Stomach smooth muscle (tissue), 2 donors: Measurements from ENCODE around the gene SYPL2.

Experiments
- H3K27ac ChIP-seq: one replicate; pipeline ENCODE4 v1.7.0; 2013; ENCODE audit warnings: mild to moderate bottlenecking, low read length, inconsistent platforms
- H3K27me3 ChIP-seq, 2 donors: one replicate each; pipeline ENCODE4 v1.7.0; 2013; ENCODE audit warnings: low read length in 2 of 2; ENCODE audit not compliant: insufficient read depth in 2 of 2, control insufficient read depth in 1 of 2
- H3K36me3 ChIP-seq, 2 donors: one replicate each; pipeline ENCODE4 v1.7.0; 2013; ENCODE audit warnings: low read length in 2 of 2; ENCODE audit not compliant: control insufficient read depth in 2 of 2, insufficient read depth in 2 of 2
- H3K4me1 ChIP-seq: one replicate; pipeline ENCODE4 v1.7.0; 2013; ENCODE audit warnings: low read length; ENCODE audit not compliant: control insufficient read depth, insufficient read depth
- H3K4me3 ChIP-seq, 2 donors: one replicate each; pipeline ENCODE4 v1.7.0; 2013; ENCODE audit warnings: low read length in 2 of 2
- H3K9ac ChIP-seq, 2 donors: one replicate each; pipeline ENCODE4 v1.7.0; 2013; ENCODE audit warnings: low read length in 2 of 2, mild to moderate bottlenecking in 1 of 2
- H3K9me3 ChIP-seq, 2 donors: one replicate each; pipeline ENCODE4 v1.7.0; 2013; ENCODE audit warnings: low read length in 2 of 2; ENCODE audit not compliant: control insufficient read depth in 2 of 2
- donor health status: healthy.
- donor health status: Pancreatic carcinoma.

Gene SYPL2

DNA sequence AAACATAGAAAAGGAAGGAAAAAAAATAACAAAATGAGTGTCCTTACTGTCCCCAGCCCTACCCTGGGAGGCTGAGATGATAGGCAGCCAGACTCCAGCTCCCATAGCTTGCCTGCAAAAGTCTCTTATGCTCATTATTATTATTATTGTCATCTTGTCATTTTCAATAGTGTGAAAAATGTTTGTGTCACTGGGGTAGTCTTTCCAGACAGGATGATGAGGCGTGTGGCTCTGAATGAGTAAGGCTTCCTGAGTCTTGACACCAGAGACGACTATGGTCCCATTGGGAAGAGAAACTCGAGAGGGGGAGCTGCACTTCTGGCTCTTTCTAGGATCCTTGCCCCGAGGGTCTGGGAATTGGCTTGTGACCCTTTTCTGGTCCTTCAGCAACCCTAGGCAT, 26.4 kb downstream of the SYPL2 start:
- H3K27ac ChIP-seq, result no peak overlapping the region
- H3K4me3 ChIP-seq, result no peak overlapping the region
- H3K9ac ChIP-seq, result peak overlapping the region; percentile 29 to 70
- peaks cover 13 to 24% of the 10 kb centered on the region in 2 donors for H3K36me3 ChIP-seq
- H3K4me1 ChIP-seq, result peaks cover 31% of the 10 kb centered on the region
- H3K27me3 ChIP-seq, result no peaks in the 10 kb centered on the region
- H3K9me3 ChIP-seq, result no peaks in the 10 kb centered on the region

GRCh38 chr1:109493227-109493626, 26.9 kb downstream of the SYPL2 start:
- H3K27ac ChIP-seq, result peak overlapping the region; percentile 79
- H3K9ac ChIP-seq, result peak overlapping the region; percentile 70 to 74
- no peaks in the 10 kb centered on the region for H3K27me3 ChIP-seq
- no peaks in the 10 kb centered on the region for H3K9me3 ChIP-seq
- peaks cover 34% of the 10 kb centered on the region for H3K4me1 ChIP-seq
- peak overlapping the region; percentile 96 to 99 for H3K4me3 ChIP-seq
- H3K36me3 ChIP-seq, result peaks cover 13 to 25% of the 10 kb centered on the region in 2 donors

- H3K4me3 ChIP-seq, result peak within 1 kb of the TSS; percentile 96 to 99
- no peaks in the 10 kb centered on the region for H3K9me3 ChIP-seq
- H3K9ac ChIP-seq, result peak within 1 kb of the TSS; percentile 70 to 74
- H3K4me1 ChIP-seq, result peaks cover 40% of the 10 kb centered on the region
- peaks cover 13 to 25% of the 10 kb centered on the region in 2 donors for H3K36me3 ChIP-seq
- no peaks in the 10 kb centered on the region for H3K27me3 ChIP-seq
- H3K27ac ChIP-seq, result peak within 1 kb of the TSS; percentile 79
Observed at GRCh38 chr1:109493805-109494539, 27.6 kb downstream of the SYPL2 start, which contains the start of gene CYB561D1. CYB561D1 (plus strand) TSS chr1:109494094; CDS start chr1:109494140, 46 bp downstream.

DNA sequence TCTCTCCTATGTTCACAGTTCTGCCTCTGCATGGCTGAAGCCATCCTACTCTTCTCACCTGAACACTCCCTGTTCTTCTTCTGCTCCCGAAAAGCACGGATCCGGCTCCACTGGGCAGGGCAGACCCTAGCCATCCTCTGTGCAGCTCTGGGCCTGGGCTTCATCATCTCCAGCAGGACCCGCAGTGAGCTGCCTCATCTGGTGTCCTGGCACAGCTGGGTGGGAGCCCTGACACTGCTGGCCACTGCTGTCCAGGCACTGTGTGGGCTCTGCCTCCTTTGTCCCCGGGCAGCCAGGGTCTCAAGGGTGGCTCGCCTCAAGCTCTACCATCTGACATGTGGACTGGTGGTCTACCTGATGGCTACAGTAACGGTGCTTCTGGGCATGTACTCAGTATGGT, 29.4 kb downstream of the SYPL2 start:
- Histone ChIP-seq H3K9me3 (no peaks in the 10 kb centered on the region), H3K27me3 (no peaks in the 10 kb centered on the region), H3K27ac (no peak overlapping the region), H3K9ac (no peak overlapping the region), H3K4me3 (no peak overlapping the region), H3K36me3 (peaks cover 13 to 25% of the 10 kb centered on the region in 2 donors), H3K4me1 (peaks cover 56% of the 10 kb centered on the region)

- Histone ChIP-seq H3K27me3 (no peaks in the 10 kb centered on the region), H3K36me3 (peaks cover 13 to 29% of the 10 kb centered on the region in 2 donors), H3K4me1 (peaks cover 71% of the 10 kb centered on the region), H3K9ac (no peak overlapping the region), H3K4me3 (no peak overlapping the region), H3K9me3 (no peaks in the 10 kb centered on the region), H3K27ac (no peak overlapping the region)
Observed at GRCh38 chr1:109497449-109498160, 31.3 kb downstream of the SYPL2 start.

GRCh38 chr1:109498161-109498801, 31.9 kb downstream of the SYPL2 start:
- Histone ChIP-seq H3K36me3 (peaks cover 13 to 29% of the 10 kb centered on the region in 2 donors), H3K4me3 (no peak overlapping the region), H3K4me1 (peaks cover 70% of the 10 kb centered on the region), H3K9me3 (no peaks in the 10 kb centered on the region), H3K27me3 (no peaks in the 10 kb centered on the region), H3K27ac (no peak overlapping the region), H3K9ac (no peak overlapping the region)

DNA sequence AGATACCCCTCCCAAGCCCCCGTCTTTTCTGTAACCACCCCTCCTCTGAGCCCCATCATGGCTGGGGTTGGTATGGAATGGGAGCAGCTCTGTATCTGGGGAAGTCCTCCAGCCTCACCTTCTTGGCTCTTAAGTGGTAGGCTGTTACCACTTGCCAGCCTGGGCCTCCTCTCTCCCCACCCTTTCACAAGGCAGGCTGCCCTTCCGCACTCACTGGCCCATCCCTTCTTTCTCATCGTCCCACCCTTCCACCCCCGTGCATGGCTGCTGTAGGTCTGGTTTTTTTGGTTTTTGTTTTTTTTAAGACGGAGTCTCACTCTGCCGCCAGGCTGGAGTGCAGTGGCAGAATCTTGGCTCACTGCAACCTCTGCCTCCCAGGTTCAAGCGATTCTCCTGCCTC, 32.7 kb downstream of the SYPL2 start:
- Histone ChIP-seq H3K9me3 (no peaks in the 10 kb centered on the region), H3K9ac (no peak overlapping the region), H3K27me3 (no peaks in the 10 kb centered on the region), H3K27ac (peak overlapping the region; percentile 58), H3K36me3 (peaks cover 13 to 29% of the 10 kb centered on the region in 2 donors), H3K4me3 (no peak overlapping the region), H3K4me1 (peaks cover 64% of the 10 kb centered on the region)

DNA sequence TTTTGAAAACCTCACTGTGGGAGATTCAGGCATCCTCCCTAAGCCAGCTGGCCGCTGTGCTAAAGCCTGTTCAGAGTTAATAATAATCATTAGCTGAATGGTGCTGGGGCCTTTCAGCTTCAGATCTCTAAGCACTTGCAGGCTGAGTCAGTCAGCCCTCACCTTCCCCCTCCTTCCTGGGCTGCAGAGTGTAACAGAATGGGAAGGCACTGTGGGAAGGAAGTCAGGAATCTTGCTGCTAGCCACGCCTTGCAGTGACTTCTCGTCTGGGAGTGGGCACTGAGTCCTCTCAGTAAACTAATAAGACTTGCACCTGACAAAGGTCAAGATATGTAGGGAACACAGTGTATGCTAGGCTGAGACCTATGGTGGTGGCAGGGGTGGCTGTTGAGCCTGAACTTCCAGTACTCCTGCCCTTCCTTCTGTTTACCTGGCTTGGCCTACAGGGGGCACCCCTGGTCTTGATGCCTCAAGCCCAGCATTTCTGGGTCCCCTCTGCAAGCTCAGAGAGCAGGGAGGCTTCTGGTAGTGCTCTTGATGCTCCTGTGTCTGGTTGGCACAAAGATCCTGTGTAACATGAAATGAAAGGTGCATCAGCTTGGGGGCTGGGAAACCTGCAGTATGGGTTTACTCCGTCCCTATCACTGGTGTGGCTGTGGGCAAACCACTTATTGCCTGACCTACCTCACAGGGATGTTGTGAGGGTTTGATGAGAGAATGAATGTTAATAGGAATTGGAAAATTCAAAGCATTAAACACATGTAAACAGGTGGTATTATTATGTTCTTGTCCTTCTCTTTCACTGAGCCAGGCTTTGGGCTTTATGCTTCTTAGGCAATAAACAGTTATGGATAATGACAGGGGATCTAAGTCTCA, 33.6 kb downstream of the SYPL2 start:
- Histone ChIP-seq H3K4me3 (peak overlapping the region in 1 of 2 donors; percentile 52), H3K9ac (peak overlapping the region in 1 of 2 donors; percentile 55), H3K27me3 (no peaks in the 10 kb centered on the region), H3K27ac (peak overlapping the region; percentile 58), H3K4me1 (peaks cover 61% of the 10 kb centered on the region), H3K9me3 (no peaks in the 10 kb centered on the region), H3K36me3 (peaks cover 13 to 29% of the 10 kb centered on the region in 2 donors)

- no peaks in the 10 kb centered on the region for H3K27me3 ChIP-seq
- peak overlapping the region in 1 of 2 donors; percentile 52 for H3K4me3 ChIP-seq
- no peaks in the 10 kb centered on the region for H3K9me3 ChIP-seq
- peaks cover 13 to 27% of the 10 kb centered on the region in 2 donors for H3K36me3 ChIP-seq
- H3K4me1 ChIP-seq, result peaks cover 52% of the 10 kb centered on the region
- peak overlapping the region; percentile 58 for H3K27ac ChIP-seq
- H3K9ac ChIP-seq, result peak overlapping the region in 1 of 2 donors; percentile 55
Observed at GRCh38 chr1:109500941-109501381, 34.6 kb downstream of the SYPL2 start.
